Measurements from ENCODE around the gene WWOX.

The WWOX gene

DNA sequence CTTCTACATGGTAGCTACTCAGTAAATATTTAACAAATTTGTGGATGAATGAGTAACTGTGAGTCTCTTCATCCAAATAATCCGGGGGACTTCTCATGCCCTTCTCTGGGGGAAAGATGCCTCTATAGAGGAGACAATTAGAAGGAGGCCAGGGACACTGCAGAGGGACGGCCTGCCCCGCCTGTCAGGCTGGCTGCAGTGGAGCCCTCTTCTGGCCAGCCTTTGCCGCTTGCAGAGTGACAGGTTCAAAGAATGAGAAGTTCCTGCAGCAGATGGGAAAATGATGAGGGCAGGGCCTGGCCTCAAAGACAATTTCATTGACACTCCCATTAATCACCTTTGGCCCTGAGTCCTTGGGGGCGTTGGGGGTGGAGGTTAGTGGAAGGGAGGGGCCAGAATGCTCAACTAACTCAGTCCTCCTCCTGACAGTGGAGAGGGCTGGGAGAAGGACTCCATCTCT, 1162.1 kb downstream of the WWOX start:
- Histone ChIP-seq H3K27ac (ENCODE audit: low read depth, low read length, severe bottlenecking) (no peak overlapping the region), H3K4me3 (ENCODE audit: extremely low read depth, insufficient read depth, low read length, poor library complexity, severe bottlenecking) (no peak overlapping the region), H3K4me1 (ENCODE audit: control insufficient read depth, insufficient read depth, low read length, poor library complexity, severe bottlenecking) (no peaks in the 10 kb centered on the region), H3K36me3 (ENCODE audit: control insufficient read depth, insufficient read depth, low read length) (no peaks in the 10 kb centered on the region), H3K9me3 (ENCODE audit: control insufficient read depth, low read length) (no peaks in the 10 kb centered on the region)
- whole genome bisulfite sequencing, 2 experiments (ENCODE audit: insufficient coverage in 2 of 2), result 29 to 37% methylated on average over 2 to 3 of the region's 5 CpGs

DNA sequence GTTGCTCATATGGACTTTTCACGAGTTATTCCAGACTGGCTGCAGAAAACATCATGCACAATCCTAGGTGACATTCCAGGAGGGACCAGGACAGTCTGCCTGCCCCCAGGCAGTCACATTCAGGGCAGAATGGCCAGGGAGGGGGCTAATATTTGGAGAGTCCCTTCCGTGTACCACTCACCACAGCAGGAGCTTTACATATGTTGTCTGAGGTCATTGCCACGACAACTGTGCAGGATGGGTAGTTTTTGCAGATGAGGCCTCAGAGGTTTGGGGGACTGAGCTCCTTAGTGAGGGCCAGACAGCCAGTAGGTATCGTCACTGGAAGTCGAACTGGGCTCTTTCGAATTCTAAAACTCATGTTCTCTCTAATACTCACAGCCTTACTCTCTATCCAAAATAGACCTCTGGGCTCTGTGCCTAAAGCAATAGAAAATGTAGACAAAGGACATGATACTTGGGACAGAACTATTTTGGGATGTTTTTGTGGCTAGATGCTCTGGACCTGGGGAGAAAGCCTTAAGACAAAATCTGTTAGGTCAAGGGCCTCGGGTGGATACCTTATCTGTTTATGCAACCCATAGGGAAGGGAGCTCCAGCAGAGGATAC, 1162.6 kb downstream of the WWOX start:
- Histone ChIP-seq H3K27ac (ENCODE audit: low read depth, low read length, severe bottlenecking) (no peak overlapping the region), H3K4me1 (ENCODE audit: control insufficient read depth, insufficient read depth, low read length, poor library complexity, severe bottlenecking) (no peaks in the 10 kb centered on the region), H3K36me3 (ENCODE audit: control insufficient read depth, insufficient read depth, low read length) (no peaks in the 10 kb centered on the region), H3K9me3 (ENCODE audit: control insufficient read depth, low read length) (no peaks in the 10 kb centered on the region), H3K4me3 (ENCODE audit: extremely low read depth, insufficient read depth, low read length, poor library complexity, severe bottlenecking) (no peak overlapping the region)
- WGBS, 2 experiments (ENCODE audit: insufficient coverage in 2 of 2), result 91 to 94% methylated on average over 2 to 4 of the region's 7 CpGs
